Measurements from ENCODE around the gene RRP1. TPM values are rescaled to one million over a fixed set of nuclear protein-coding genes. Genes with fewer than 3 reads are reported as not detected.

The RRP1 gene
- total and polyA plus RNA-seq, 9 of the 15 experiments (the other 6 are each of a cell fraction or from before 2014, with no cell fraction given), result 0.89 to 105 (median 51.6) TPM

DNA sequence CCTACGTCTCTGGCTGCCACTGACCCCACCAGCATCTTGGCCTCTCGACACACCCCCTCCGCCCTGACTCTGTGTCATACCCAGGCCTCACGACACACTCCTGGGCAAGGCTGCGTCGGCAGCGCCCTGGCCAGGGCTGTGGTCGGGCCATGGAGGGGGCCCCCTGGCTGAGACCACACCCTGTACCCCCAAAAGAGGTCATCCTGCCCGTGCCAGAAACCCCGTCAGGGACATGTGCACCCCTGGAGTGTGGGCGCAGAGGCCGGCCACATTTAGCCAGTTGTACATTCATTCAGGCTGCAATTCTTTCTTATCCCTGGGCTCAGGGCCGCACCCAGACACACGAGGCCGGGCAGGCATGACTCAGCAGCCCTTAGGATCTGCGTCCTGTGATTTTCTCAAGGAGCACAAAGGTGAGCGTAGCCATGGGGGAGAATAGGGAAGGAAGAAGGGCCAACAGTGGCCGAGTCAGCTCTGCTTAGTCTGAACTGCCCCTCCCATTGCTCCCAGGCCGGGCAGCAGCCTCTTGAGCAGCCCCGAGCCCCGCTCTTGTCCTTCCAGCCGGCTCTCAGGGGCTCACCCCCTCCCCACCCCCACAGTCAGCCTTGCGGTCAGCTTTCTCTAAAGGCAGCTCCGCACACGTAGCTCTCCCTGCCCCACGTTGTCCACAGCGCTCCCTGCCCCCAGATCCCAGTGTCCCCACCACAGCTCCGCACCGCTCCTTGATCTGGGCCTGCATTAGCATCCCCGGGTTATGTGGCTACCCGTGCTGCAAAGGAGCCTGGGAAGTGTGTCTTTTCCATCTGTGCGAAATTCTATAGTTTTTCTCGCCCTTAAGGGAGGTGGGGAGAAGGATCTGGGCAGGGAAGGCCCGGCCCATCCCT is 21.2 kb upstream of the RRP1 start (continued):
- TF ChIP-seq CBX1 (IDR thresholded peaks at IDR 0.05; ENCODE audit: low read depth) (peak; percentile 30; the same call in 1 of the 2 replicates), TCF15 (CRISPR knock-in tag; IDR thresholded peaks at IDR 0.05) (peak; percentile 89), ZNF830 (CRISPR knock-in tag; IDR thresholded peaks at IDR 0.05) (0 out of 2 replicates have a peak, but pooled peaks have one; percentile 29), HOXB6 (CRISPR knock-in tag; IDR thresholded peaks at IDR 0.05; ENCODE audit: borderline replicate concordance) (no peak), MLLT1 (IDR thresholded peaks at IDR 0.05) (peak in 1 of 2 experiments; percentile 67; a peak in 2 of 4 replicates), FOXJ2 (tag; IDR thresholded peaks at IDR 0.05) (peak; percentile 21; the same call in 1 of the 2 replicates), PCBP2 (IDR thresholded peaks at IDR 0.05; ENCODE audit: low read depth, low read length, poor library complexity, severe bottlenecking) (no peak), GTF2A2 (tag; IDR thresholded peaks at IDR 0.05) (0 out of 2 replicates have a peak, but pooled peaks have one; percentile 34), ZNF197 (CRISPR knock-in tag; IDR thresholded peaks at IDR 0.05; ENCODE audit: low read depth) (peak; percentile 43; the same call in 1 of the 2 replicates), CREB3 (tag; conservative IDR thresholded peaks at IDR 0.05; ENCODE audit: low read depth) (peak; percentile 88), HDAC6 (IDR thresholded peaks at IDR 0.05; ENCODE audit: low read depth, low read length) (no peak), ELK1 (CRISPR knock-in tag; IDR thresholded peaks at IDR 0.05) (no peak), TBL1XR1 (IDR thresholded peaks at IDR 0.05; ENCODE audit: low read length in 2 of 2) (peak; percentile 28 to 72; a peak in 2 of 4 replicates), MCM3 (IDR thresholded peaks at IDR 0.05) (no peak), POLR2AphosphoS5 (IDR thresholded peaks at IDR 0.05; ENCODE audit: control insufficient read depth, insufficient read depth, low read depth, low read length) (peak; percentile 23; the same call in 1 of the 2 replicates), SMARCE1 (IDR thresholded peaks at IDR 0.05) (peak; percentile 87), ZNF316 (IDR thresholded peaks at IDR 0.05) (peak; percentile 98), CBFB (CRISPR knock-in tag; IDR thresholded peaks at IDR 0.05) (peak; percentile 70)
- TF ChIP-seq, protein P1, sequence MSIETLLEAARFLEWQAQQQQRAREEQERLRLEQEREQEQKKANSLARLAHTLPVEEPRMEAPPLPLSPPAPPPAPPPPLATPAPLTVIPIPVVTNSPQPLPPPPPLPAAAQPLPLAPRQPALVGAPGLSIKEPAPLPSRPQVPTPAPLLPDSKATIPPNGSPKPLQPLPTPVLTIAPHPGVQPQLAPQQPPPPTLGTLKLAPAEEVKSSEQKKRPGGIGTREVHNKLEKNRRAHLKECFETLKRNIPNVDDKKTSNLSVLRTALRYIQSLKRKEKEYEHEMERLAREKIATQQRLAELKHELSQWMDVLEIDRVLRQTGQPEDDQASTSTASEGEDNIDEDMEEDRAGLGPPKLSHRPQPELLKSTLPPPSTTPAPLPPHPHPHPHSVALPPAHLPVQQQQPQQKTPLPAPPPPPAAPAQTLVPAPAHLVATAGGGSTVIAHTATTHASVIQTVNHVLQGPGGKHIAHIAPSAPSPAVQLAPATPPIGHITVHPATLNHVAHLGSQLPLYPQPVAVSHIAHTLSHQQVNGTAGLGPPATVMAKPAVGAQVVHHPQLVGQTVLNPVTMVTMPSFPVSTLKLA (conservative IDR thresholded peaks at IDR 0.05), result peak; percentile 86 to 89

Data from K562 (cell line).